Colonic mucosa (tissue), 4 donors: ENCODE results near the gene MTARC2. TPM values are rescaled to one million over a fixed set of nuclear protein-coding genes. Genes with fewer than 3 reads are reported as not detected.
"Not testable (repeated sequence)": the region's sequence is repeated elsewhere in the genome, so short reads cannot be mapped to it uniquely, and the experiment has no call there.

Experiments
- DNase-seq: peaks from one replicate; pipeline ENCODE4 v3.0.0-alpha.2; 2020
- H3K27ac ChIP-seq: fragments of 200-600 bp; one replicate; pipeline ENCODE4 v1.8.0; 2021
- H3K27me3 ChIP-seq: fragments of 200-600 bp; one replicate; pipeline ENCODE4 v1.8.0; 2021
- H3K36me3 ChIP-seq: fragments of 200-600 bp; one replicate; pipeline ENCODE4 v1.8.0; 2021
- H3K4me1 ChIP-seq: fragments of 200-600 bp; one replicate; pipeline ENCODE4 v1.8.0; 2021; ENCODE audit warnings: mild to moderate bottlenecking
- H3K4me3 ChIP-seq: fragments of 200-600 bp; one replicate; pipeline ENCODE4 v1.8.0; 2021
- H3K9ac ChIP-seq, 2 donors: one replicate each; pipeline ENCODE4 v1.7.0; 2013; ENCODE audit warnings: control low read depth in 2 of 2, low read depth in 2 of 2, low read length in 2 of 2
- H3K9me3 ChIP-seq: fragments of 200-600 bp; one replicate; pipeline ENCODE4 v1.8.0; 2021
- intact Hi-C: fragments of 100-400 bp; cut with DNase I; formaldehyde crosslinking; loops from one replicate; pipeline ENCODE4 v1.14.1; 2022
- total RNA-seq, 2 donors: library from RNA; stranded (reverse); fragmentation: NEBNext Ultra II Directional in 1 of 2; extraction: Animal tissue kit (Norgen Biotek cat#: 25700) in 1 of 2; gene quantifications; one replicate each; pipeline ENCODE4 v1.2.1, GENCODE V29; 2021
- TF ChIP-seq, protein P1 (sequence below): fragments of 200-600 bp; IDR thresholded peaks from one replicate; pipeline ENCODE4 v1.8.0; 2022; ENCODE audit warnings: antibody characterized with exemption, mild to moderate bottlenecking
- donor health status: healthy.
- donor health status: DM: no; HTN: no; CAD: no.
- donor health status: DM: no; HTN: no; CAD: no.

MTARC2 gene
- total RNA-seq, 2 donors from 2014 or later: 28.1 to 32.3 TPM

DNA sequence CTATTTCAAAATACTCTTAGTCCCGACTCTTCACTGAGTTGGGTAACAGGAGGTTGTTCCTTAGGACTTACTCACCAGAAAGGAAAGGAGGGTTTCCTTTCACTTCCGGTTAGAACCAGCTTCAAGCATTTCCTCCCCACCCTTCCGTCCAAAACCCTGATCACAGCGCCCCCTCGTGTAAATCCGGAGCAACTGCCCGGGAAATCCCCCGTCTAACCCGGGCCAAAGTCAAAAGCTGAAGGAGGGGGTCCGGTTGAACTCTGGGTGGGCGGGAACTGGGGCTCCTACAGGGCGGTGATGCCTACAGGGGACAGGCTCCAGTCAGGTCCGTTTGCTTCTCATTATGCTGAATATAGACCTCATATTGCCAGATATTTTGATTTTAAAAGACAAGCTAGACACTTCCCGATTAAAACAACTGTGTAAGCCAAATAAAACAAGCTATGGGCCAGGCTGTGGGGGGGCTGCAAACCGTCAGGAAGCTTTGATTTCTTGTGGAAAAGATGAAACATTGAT, 15.0 kb upstream of the MTARC2 start:
- Histone ChIP-seq H3K9me3 (no peaks in the 10 kb centered on the region), H3K4me1 (no peaks in the 10 kb centered on the region), H3K27ac (peak overlapping the region; percentile 3), H3K36me3 (no peaks in the 10 kb centered on the region), H3K9ac (no peak overlapping the region), H3K4me3 (no peak overlapping the region), H3K27me3 (no peaks in the 10 kb centered on the region)
- DNase-seq: peak; percentile 92
- intact Hi-C loops: loop anchor here (5.0 kb wide), 1 partner anchor 46 kb away; no protein-coding TSS in a partner anchor
- TF ChIP-seq, protein P1, sequence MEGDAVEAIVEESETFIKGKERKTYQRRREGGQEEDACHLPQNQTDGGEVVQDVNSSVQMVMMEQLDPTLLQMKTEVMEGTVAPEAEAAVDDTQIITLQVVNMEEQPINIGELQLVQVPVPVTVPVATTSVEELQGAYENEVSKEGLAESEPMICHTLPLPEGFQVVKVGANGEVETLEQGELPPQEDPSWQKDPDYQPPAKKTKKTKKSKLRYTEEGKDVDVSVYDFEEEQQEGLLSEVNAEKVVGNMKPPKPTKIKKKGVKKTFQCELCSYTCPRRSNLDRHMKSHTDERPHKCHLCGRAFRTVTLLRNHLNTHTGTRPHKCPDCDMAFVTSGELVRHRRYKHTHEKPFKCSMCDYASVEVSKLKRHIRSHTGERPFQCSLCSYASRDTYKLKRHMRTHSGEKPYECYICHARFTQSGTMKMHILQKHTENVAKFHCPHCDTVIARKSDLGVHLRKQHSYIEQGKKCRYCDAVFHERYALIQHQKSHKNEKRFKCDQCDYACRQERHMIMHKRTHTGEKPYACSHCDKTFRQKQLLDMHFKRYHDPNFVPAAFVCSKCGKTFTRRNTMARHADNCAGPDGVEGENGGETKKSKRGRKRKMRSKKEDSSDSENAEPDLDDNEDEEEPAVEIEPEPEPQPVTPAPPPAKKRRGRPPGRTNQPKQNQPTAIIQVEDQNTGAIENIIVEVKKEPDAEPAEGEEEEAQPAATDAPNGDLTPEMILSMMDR: peak; percentile 85

DNA sequence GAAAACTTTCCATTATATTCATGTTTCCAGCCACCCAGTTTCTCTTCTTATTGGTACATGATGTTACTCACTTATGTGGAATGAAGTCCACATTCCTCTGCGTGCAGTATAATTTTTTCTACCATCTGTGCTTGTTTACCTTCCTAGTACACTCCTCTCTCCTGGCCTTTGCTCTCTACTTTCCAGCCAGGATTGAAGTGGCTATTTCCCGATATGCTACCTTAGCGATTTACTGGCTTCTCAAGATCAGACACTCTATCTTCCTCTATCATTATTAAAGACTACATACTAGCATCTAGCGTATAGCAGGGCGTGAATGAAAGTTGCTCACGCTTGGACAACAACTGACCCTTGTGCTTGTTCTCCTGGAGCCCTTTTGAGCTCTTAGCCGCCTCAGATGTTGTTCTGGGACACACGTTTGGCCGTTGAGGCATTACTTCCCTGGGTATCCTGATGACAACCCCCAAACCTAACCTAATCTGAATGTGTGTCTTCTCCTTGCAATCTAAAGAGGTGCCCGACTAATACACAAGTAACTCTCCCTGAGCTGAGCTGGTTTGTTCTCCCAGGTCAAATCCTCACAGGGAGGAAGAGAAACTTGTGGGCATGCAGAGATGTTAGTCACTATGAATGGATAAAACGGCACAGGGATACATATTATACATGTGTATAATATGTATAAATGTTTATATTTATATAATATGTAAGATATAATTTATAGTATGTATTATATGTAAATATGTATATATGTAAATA, 13.4 kb upstream of the MTARC2 start:
- H3K36me3 ChIP-seq: no peaks in the 10 kb centered on the region
- peak overlapping the region; percentile 60 for H3K27ac ChIP-seq
- H3K27me3 ChIP-seq: no peaks in the 10 kb centered on the region
- H3K9ac ChIP-seq: peak overlapping the region in 1 of 2 donors; percentile 54
- TF ChIP-seq, protein P1: no peak
- no peaks in the 10 kb centered on the region for H3K4me1 ChIP-seq
- intact Hi-C loops: loop anchor here (5.0 kb wide), 1 partner anchor 47 kb away; no protein-coding TSS in a partner anchor
- peak; percentile 58 for DNase-seq
- H3K4me3 ChIP-seq: no peak overlapping the region
- H3K9me3 ChIP-seq: no peaks in the 10 kb centered on the region

DNA sequence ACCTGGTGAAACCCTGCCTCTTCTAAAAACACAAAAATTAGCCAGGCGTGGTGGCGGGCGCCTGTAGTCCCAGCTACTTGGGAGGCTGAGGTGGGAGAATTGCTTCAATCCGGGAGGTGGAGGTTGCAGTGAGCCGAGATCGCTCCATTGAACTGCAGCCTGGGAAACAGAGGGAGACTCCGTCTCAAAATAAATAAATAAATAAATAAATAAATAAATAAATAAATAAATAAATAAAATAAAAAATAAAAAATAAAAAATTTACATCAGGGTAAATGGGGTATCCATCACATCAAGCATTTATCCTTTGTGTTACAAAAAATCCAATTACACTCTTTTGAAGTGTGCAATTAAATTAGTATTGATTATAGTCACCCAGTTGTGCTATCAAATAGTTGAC, 11.8 kb upstream of the MTARC2 start:
- H3K4me1 ChIP-seq, H3K9ac ChIP-seq, DNase-seq, H3K4me3 ChIP-seq, H3K9me3 ChIP-seq, H3K27me3 ChIP-seq, intact Hi-C loops, H3K36me3 ChIP-seq, H3K27ac ChIP-seq: not testable (repeated sequence)

DNA sequence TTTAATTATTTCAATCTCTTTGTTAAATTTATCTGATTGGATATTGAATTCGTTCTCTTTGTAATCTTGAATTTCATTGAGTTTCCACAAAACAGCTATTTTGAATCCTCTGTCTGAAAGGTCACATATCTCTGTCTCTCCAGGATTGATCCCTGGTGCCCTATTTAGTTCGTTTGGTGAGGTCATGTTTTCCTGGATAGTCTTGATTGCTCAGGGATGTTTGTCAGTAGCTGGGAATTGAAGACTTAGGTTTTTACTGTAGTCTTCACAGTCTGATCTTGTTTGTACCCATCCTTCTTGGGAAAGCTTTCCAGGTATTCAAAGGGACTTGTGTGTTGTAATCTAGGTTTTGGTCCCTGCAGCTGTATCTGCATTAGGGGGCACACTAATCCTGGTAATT, 6.8 kb upstream of the MTARC2 start:
- TF ChIP-seq, protein P1: no peak
- intact Hi-C loops: no loop called here

DNA sequence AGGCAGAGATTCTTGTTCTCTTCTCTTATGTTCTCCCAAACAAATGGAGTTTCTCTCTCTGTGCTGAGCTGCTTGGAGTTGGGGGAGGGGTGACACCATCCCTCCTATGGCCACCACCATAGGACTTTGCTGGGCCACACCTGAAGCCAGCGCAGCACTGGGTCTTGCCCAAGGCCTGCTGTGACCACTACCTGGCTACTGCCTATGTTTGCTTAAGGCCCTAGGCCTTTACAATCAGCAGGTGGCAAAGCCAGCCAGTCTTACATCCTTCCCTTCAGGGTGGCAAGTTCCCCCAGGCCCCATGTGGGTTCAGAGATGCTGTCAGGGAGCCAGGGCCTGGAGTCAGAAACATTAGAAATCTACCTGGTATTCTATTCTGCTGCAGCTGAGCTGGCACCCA, 6.3 kb upstream of the MTARC2 start:
- Histone ChIP-seq H3K9ac (no peak overlapping the region), H3K4me1 (no peaks in the 10 kb centered on the region), H3K36me3 (no peaks in the 10 kb centered on the region), H3K27ac (no peak overlapping the region), H3K27me3 (no peaks in the 10 kb centered on the region), H3K9me3 (no peaks in the 10 kb centered on the region), H3K4me3 (no peak overlapping the region)
- TF ChIP-seq, protein P1: no peak
- DNase-seq: no peak
- intact Hi-C loops: no loop called here

More for the DNA sequence above, 6.8 kb upstream of the MTARC2 start:
- no peaks in the 10 kb centered on the region for H3K27me3 ChIP-seq
- H3K4me1 ChIP-seq: no peaks in the 10 kb centered on the region
- no peak for DNase-seq
- no peak overlapping the region for H3K27ac ChIP-seq
- H3K36me3 ChIP-seq: no peaks in the 10 kb centered on the region
- H3K9ac ChIP-seq: no peak overlapping the region
- H3K9me3 ChIP-seq: no peaks in the 10 kb centered on the region
- H3K4me3 ChIP-seq: no peak overlapping the region

DNA sequence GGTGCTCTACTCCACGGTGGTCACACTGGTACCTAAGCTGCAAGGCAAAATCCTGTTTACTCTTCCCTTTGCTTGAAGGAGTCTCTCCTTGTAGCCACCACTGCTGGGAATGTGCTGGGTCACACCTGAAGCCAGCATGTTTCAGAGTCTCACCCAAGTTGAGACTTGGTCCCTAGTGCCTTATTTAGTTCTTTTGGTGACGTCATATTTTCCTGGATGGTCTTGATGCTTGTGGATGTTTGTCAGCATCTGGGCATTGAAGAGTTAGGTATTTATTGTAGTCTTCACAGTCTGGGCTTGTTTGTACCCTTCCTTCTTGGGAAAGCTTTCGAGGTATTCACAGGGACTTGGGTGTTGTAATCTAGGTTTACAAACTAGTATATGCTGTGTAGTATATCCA, 5.6 kb upstream of the MTARC2 start:
- Histone ChIP-seq H3K4me1 (no peaks in the 10 kb centered on the region), H3K27ac (no peak overlapping the region), H3K27me3 (no peaks in the 10 kb centered on the region), H3K9ac (no peak overlapping the region), H3K36me3 (no peaks in the 10 kb centered on the region), H3K9me3 (no peaks in the 10 kb centered on the region), H3K4me3 (no peak overlapping the region)
- TF ChIP-seq, protein P1: no peak
- no peak for DNase-seq
- intact Hi-C loops: no loop called here
